ENCODE data around the gene NVL. TPM values are rescaled to one million over a fixed set of nuclear protein-coding genes. Genes with fewer than 3 reads are reported as not detected.

NVL gene
- total and polyA plus RNA-seq, 2 of the 8 experiments (the other 6 are each of a cell fraction or from before 2014, with no cell fraction given), result 22.7 to 45.8 TPM

DNA sequence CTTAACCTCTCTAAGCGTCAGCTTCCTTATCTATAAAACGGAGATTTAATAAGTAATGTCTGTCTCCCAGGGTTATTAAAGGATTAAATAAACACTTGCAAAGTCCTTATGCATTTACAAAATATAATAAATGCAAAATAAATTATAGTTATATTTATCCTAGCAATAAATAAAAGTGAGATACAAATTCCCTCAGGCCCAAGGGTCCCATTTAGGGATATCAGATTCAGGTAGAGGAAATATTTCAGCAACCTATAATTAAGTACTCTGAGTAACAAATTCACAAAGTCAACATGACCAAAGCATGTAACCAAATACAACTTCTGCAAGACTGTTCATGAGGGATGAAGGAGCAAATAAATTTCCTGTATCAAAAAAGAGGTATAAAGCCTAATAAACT, 17.9 kb downstream of the NVL start:
- Histone ChIP-seq H3K4me3 (ENCODE audit: extremely low read depth in 1 of 4, insufficient read depth in 2 of 4, low read depth in 3 of 4, low read length in 4 of 4) (no peak overlapping the region), H3K23ac (ENCODE audit: insufficient read length) (no peak overlapping the region), H4K8ac (ENCODE audit: extremely low read depth, insufficient read depth, low read length) (no peak overlapping the region), H3K14ac (ENCODE audit: insufficient read length) (no peak overlapping the region), H3K4me2 (ENCODE audit: insufficient read depth in 1 of 2, low read depth in 2 of 2, low read length in 2 of 2) (no peak overlapping the region), H2BK5ac (ENCODE audit: low read depth, low read length) (no peak overlapping the region), H2AK5ac (ENCODE audit: low read depth, low read length) (no peak overlapping the region), H4K91ac (replicated peaks; ENCODE audit: insufficient read length, low read length) (no peak overlapping the region), H3K4ac (replicated peaks; ENCODE audit: insufficient read length, low read depth, low read length) (no peak overlapping the region), H3K18ac (ENCODE audit: extremely low read depth, low read length) (no peak overlapping the region), H3K79me1 (ENCODE audit: low read depth, low read length) (no peaks in the 10 kb centered on the region), H3K27me3 (replicated peaks in 1 of 4; ENCODE audit: control insufficient read depth in 3 of 4, extremely low read depth in 1 of 4, insufficient read depth in 3 of 4, low read length in 3 of 4) (no peaks in the 10 kb centered on the region), H4K20me1 (replicated peaks in 1 of 2; ENCODE audit: control insufficient read depth in 1 of 2, insufficient read depth in 2 of 2, low read length in 2 of 2) (peaks cover 0 to 1% of the 10 kb centered on the region in 2 experiments), H2BK20ac (ENCODE audit: low read length) (no peak overlapping the region), H3K56ac (replicated peaks; ENCODE audit: insufficient read length, low read depth, low read length) (no peak overlapping the region), H2AFZ (ENCODE audit: low read length) (no peak overlapping the region), H3K27ac (ENCODE audit: low read depth, low read length) (no peak overlapping the region), H2BK120ac (replicated peaks; ENCODE audit: low read depth, low read length) (no peak overlapping the region), H3K79me2 (ENCODE audit: control insufficient read depth in 1 of 2, insufficient read depth in 2 of 2, low read length in 2 of 2) (no peaks in the 10 kb centered on the region), H4K5ac (ENCODE audit: insufficient read length, low read depth, low read length) (no peak overlapping the region), H3K36me3 (ENCODE audit: control insufficient read depth in 2 of 4, insufficient read depth in 4 of 4, low read length in 3 of 4) (peaks cover 2 to 54% (median 16%) of the 10 kb centered on the region in 4 experiments; a peak in 7 of 8 replicates), H2BK15ac (ENCODE audit: low read length) (no peak overlapping the region), H3K9me3 (ENCODE audit: insufficient read depth in 2 of 2, low read depth in 1 of 2, low read length in 1 of 2) (no peaks in the 10 kb centered on the region), H2BK12ac (ENCODE audit: low read depth, low read length) (no peak overlapping the region), H3K23me2 (ENCODE audit: low read depth, low read length) (no peaks in the 10 kb centered on the region; the same call in 1 of the 2 replicates), H3K4me1 (replicated peaks in 1 of 4; ENCODE audit: control insufficient read depth in 3 of 4, insufficient read depth in 4 of 4, low read length in 3 of 4) (no peaks in the 10 kb centered on the region), H3K9ac (replicated peaks in 1 of 4; ENCODE audit: extremely low read depth in 1 of 4, low read depth in 3 of 4, low read length in 3 of 4) (no peak overlapping the region)
- FAIRE-seq, result no peak
- 90% methylated on average over 2 of the region's 2 CpGs; no CpG with 5 or more reads in 1 of the 2 experiments for WGBS, 2 experiments (ENCODE audit: extremely low coverage in 1 of 2, insufficient coverage in 1 of 2, insufficient read length in 1 of 2, insufficient replicate concordance in 2 of 2, low coverage in 1 of 2, low lambda C conversion rate in 2 of 2, missing lambda C conversion rate in 1 of 2)
- TF ChIP-seq CTBP2 (IDR thresholded peaks at IDR 0.05; ENCODE audit: borderline replicate concordance, insufficient read depth, insufficient read length, low read length), result no peak
- no peak for TF ChIP-seq CREB1 (IDR thresholded peaks at IDR 0.05)
- no peak for TF ChIP-seq CHD1 (IDR thresholded peaks at IDR 0.05; ENCODE audit: low read depth, low read length)
- TF ChIP-seq KDM5A (IDR thresholded peaks at IDR 0.05; ENCODE audit: low read length), result no peak
- no peak for TF ChIP-seq JUN (IDR thresholded peaks at IDR 0.05; ENCODE audit: low read depth, low read length)
- TF ChIP-seq BRCA1 (IDR thresholded peaks at IDR 0.05; ENCODE audit: low read depth, low read length), result no peak
- TF ChIP-seq SRF (IDR thresholded peaks at IDR 0.05; ENCODE audit: low read depth, low read length), result no peak
- no peak for TF ChIP-seq POLR2AphosphoS5 (IDR thresholded peaks at IDR 0.05; ENCODE audit: low read depth, low read length)
- TF ChIP-seq GTF2F1 (IDR thresholded peaks at IDR 0.05; ENCODE audit: borderline replicate concordance, low read depth, low read length), result no peak
- ChIA-PET CTCF (ENCODE audit: partially characterized antibody) (interaction anchor here (0.6 to 0.7 kb wide), 3 partner anchors 13 to 108 kb away, joined by 3 to 5 read pairs (median 4); no protein-coding TSS in a partner anchor), POLR2A (ENCODE audit: partially characterized antibody) (no interaction called here)
- no peak for DNase-seq (ENCODE audit: low read depth in 1 of 2, low spot score in 2 of 2)

All from H1 (cell line).